Thymus (tissue), 11 donors: ENCODE results near the gene SDHB. TPM values are rescaled to one million over a fixed set of nuclear protein-coding genes. Genes with fewer than 3 reads are reported as not detected.
"Not testable (repeated sequence)": the region's sequence is repeated elsewhere in the genome, so short reads cannot be mapped to it uniquely, and the experiment has no call there.

ENCODE experiments used
- DNase-seq, 9 donors: peaks; one replicate each; pipeline ENCODE4 v3.0.0-alpha.2; 2013; ENCODE audit warnings: low spot score in 9 of 9, low read depth in 6 of 9, missing footprints in 1 of 9
- H3K27ac ChIP-seq, 2 donors: one replicate each; pipeline ENCODE4 v1.5.1; 2013; ENCODE audit warnings: control low read depth in 1 of 2, low read depth in 1 of 2, low read length in 1 of 2, mild to moderate bottlenecking in 1 of 2, moderate library complexity in 1 of 2
- H3K27me3 ChIP-seq, 2 donors: one replicate each; pipeline ENCODE4 v1.5.1; 2013; ENCODE audit warnings: low read length in 1 of 2; ENCODE audit not compliant: control insufficient read depth in 2 of 2, insufficient read depth in 1 of 2
- H3K36me3 ChIP-seq, 2 donors: one replicate each; pipeline ENCODE4 v1.5.1; 2013; ENCODE audit warnings: low read length in 1 of 2, mild to moderate bottlenecking in 1 of 2, moderate library complexity in 1 of 2; ENCODE audit not compliant: control insufficient read depth in 2 of 2, insufficient read depth in 2 of 2
- H3K4me1 ChIP-seq, 2 donors: one replicate each; pipeline ENCODE4 v1.5.1; 2013; ENCODE audit warnings: low read length in 2 of 2; ENCODE audit not compliant: control insufficient read depth in 2 of 2, insufficient read depth in 2 of 2
- H3K4me3 ChIP-seq, 2 donors: one replicate each; pipeline ENCODE4 v1.5.1; 2013; ENCODE audit warnings: low read length in 2 of 2, control low read depth in 1 of 2, mild to moderate bottlenecking in 1 of 2
- H3K9me3 ChIP-seq, 2 donors: one replicate each; pipeline ENCODE4 v1.5.1; 2013; ENCODE audit warnings: low read length in 1 of 2, mild to moderate bottlenecking in 1 of 2; ENCODE audit not compliant: control insufficient read depth in 2 of 2, insufficient read depth in 1 of 2
- WGBS: extraction: QIAGEN DNeasy Blood & Tissue Kit; methylation state at CpG from one replicate; pipeline ENCODE4 v1.1.7; 2013; 5-methylcytosine and 5-hydroxymethylcytosine counted together
- polyA plus RNA-seq: library from polyadenylated mRNA; stranded (reverse); fragments of 200-250 nt; gene quantifications from one replicate; pipeline ENCODE4 v1.2.3, GENCODE V29; 2013
- total RNA-seq: library from RNA; stranded (reverse); fragments of 120-200 nt; gene quantifications from one replicate; pipeline ENCODE4 v1.2.4, GENCODE V29; 2013
- donor health status: healthy.

SDHB gene
- total and polyA plus RNA-seq, 2 donors, result 70.0 to 122 TPM

GRCh38 chr1:17067465-17068240 lies 13.8 kb upstream of the SDHB start:
- DNase-seq, result no peak
- Histone ChIP-seq H3K4me1 (no peaks in the 10 kb centered on the region), H3K4me3 (no peak overlapping the region), H3K36me3 (no peaks in the 10 kb centered on the region), H3K27ac (no peak overlapping the region), H3K27me3 (peaks cover 0 to 2% of the 10 kb centered on the region in 2 donors), H3K9me3 (peaks cover 0 to 14% of the 10 kb centered on the region in 2 donors)
- WGBS, result 91% methylated on average over 10 of the region's 10 CpGs

- no peak overlapping the region for H3K27ac ChIP-seq
- no peak overlapping the region for H3K4me3 ChIP-seq
- peaks cover 0 to 14% of the 10 kb centered on the region in 2 donors for H3K9me3 ChIP-seq
- peaks cover 0 to 2% of the 10 kb centered on the region in 2 donors for H3K27me3 ChIP-seq
- no peaks in the 10 kb centered on the region for H3K4me1 ChIP-seq
- no peak for DNase-seq
- 69% methylated on average over 3 of the region's 3 CpGs for WGBS
- no peaks in the 10 kb centered on the region for H3K36me3 ChIP-seq
Measured at GRCh38 chr1:17067069-17067426, 13.2 kb upstream of the SDHB start.

- Histone ChIP-seq H3K9me3 (peaks cover 0 to 14% of the 10 kb centered on the region in 2 donors), H3K27me3 (peaks cover 0 to 2% of the 10 kb centered on the region in 2 donors), H3K4me1 (no peaks in the 10 kb centered on the region), H3K36me3 (no peaks in the 10 kb centered on the region), H3K27ac (no peak overlapping the region), H3K4me3 (no peak overlapping the region)
- 88% methylated on average over 11 of the region's 11 CpGs for WGBS
- DNase-seq, result no peak
Measured at GRCh38 chr1:17066361-17067068, 12.7 kb upstream of the SDHB start.

- peaks cover 0 to 14% of the 10 kb centered on the region in 2 donors for H3K9me3 ChIP-seq
- no peak overlapping the region for H3K4me3 ChIP-seq
- H3K27me3 ChIP-seq, result peaks cover 0 to 2% of the 10 kb centered on the region in 2 donors
- WGBS, result 90% methylated on average over 7 of the region's 7 CpGs
- no peaks in the 10 kb centered on the region for H3K36me3 ChIP-seq
- H3K4me1 ChIP-seq, result no peaks in the 10 kb centered on the region
- no peak for DNase-seq
- H3K27ac ChIP-seq, result no peak overlapping the region
Measured at GRCh38 chr1:17065666-17066065, 11.8 kb upstream of the SDHB start.

GRCh38 chr1:17062751-17063150 lies 8.9 kb upstream of the SDHB start:
- H3K27me3 ChIP-seq, H3K4me1 ChIP-seq, H3K4me3 ChIP-seq, H3K27ac ChIP-seq, H3K36me3 ChIP-seq, DNase-seq: not testable (repeated sequence)
- H3K9me3 ChIP-seq, result peaks cover 0 to 14% of the 10 kb centered on the region in 2 donors
- 89% methylated on average over 7 of the region's 7 CpGs for WGBS

GRCh38 chr1:17061892-17062291 lies 8.1 kb upstream of the SDHB start:
- Histone ChIP-seq H3K9me3 (peaks cover 0 to 14% of the 10 kb centered on the region in 2 donors), H3K4me3 (no peak overlapping the region), H3K27ac (no peak overlapping the region), H3K36me3 (no peaks in the 10 kb centered on the region), H3K27me3 (peaks cover 0 to 3% of the 10 kb centered on the region in 2 donors), H3K4me1 (no peaks in the 10 kb centered on the region)
- DNase-seq, result no peak
- 93% methylated on average over 2 of the region's 2 CpGs for WGBS

- 89% methylated on average over 3 of the region's 3 CpGs for WGBS
- Histone ChIP-seq H3K4me1 (no peaks in the 10 kb centered on the region), H3K27me3 (peaks cover 0 to 3% of the 10 kb centered on the region in 2 donors), H3K9me3 (peaks cover 0 to 14% of the 10 kb centered on the region in 2 donors), H3K27ac (no peak overlapping the region), H3K4me3 (no peak overlapping the region), H3K36me3 (no peaks in the 10 kb centered on the region)
- no peak for DNase-seq
Measured at GRCh38 chr1:17061486-17061885, 7.7 kb upstream of the SDHB start.

- Histone ChIP-seq H3K36me3 (no peaks in the 10 kb centered on the region), H3K27ac (no peak overlapping the region), H3K9me3 (peaks cover 0 to 10% of the 10 kb centered on the region in 2 donors), H3K4me1 (no peaks in the 10 kb centered on the region), H3K4me3 (no peak overlapping the region), H3K27me3 (peaks cover 0 to 3% of the 10 kb centered on the region in 2 donors)
- WGBS, result 80% methylated on average over 11 of the region's 11 CpGs
- no peak for DNase-seq
Measured at GRCh38 chr1:17060306-17060749, 6.5 kb upstream of the SDHB start.
